Pulmonary artery endothelial cell (primary cell): ENCODE measurements around the gene HSPA1L. TPM values are rescaled to one million over a fixed set of nuclear protein-coding genes. Genes with fewer than 3 reads are reported as not detected.
"Not testable (repeated sequence)": the region's sequence is repeated elsewhere in the genome, so short reads cannot be mapped to it uniquely, and the experiment has no call there.

Experiments
- DNase-seq: peaks from one replicate; pipeline ENCODE4 v3.0.0-alpha.2; 2011; ENCODE audit warnings: low read depth, low spot score
- total RNA-seq: library from RNA; depleted of rRNA; stranded (reverse); fragments of >200 nt; gene quantifications from 2 replicates; pipeline ENCODE4 v1.2.3, GENCODE V29; 2014

The HSPA1L gene
- total RNA-seq, 1 donor from 2014 or later, result 0.53 TPM

- no peak for DNase-seq
These were observed 22.5 kb upstream of the HSPA1L start for GRCh38 chr6:31837369-31838113.

- DNase-seq, result no peak
These were observed 21.6 kb upstream of the HSPA1L start for GRCh38 chr6:31836474-31837368.

GRCh38 chr6:31836047-31836473 is 21.0 kb upstream of the HSPA1L start:
- no peak for DNase-seq

- no peak for DNase-seq
These were observed 19.5 kb upstream of the HSPA1L start for GRCh38 chr6:31834367-31835250.

- no peak for DNase-seq
These were observed 16.5 kb upstream of the HSPA1L start for GRCh38 chr6:31831350-31832215.

GRCh38 chr6:31830886-31831335 is 15.8 kb upstream of the HSPA1L start:
- no peak for DNase-seq

- DNase-seq, result no peak
These were observed 14.7 kb upstream of the HSPA1L start for GRCh38 chr6:31829633-31830283.

GRCh38 chr6:31827286-31828079 is 12.4 kb upstream of the HSPA1L start, which contains the start of gene HSPA1B:
Gene HSPA1B (plus strand): TSS chr6:31827738. CDS start chr6:31827951, 213 bp downstream.
- DNase-seq, result peak; percentile 99

GRCh38 chr6:31826793-31827285 is 11.8 kb upstream of the HSPA1L start:
- no peak for DNase-seq

- no peak for DNase-seq
These were observed 10.5 kb upstream of the HSPA1L start for GRCh38 chr6:31825553-31825952.

GRCh38 chr6:31823592-31824196 is 8.6 kb upstream of the HSPA1L start:
- not testable (repeated sequence) for DNase-seq

GRCh38 chr6:31822036-31822821 is 7.1 kb upstream of the HSPA1L start:
- no peak for DNase-seq

GRCh38 chr6:31821301-31822035 is 6.4 kb upstream of the HSPA1L start:
- DNase-seq, result no peak

GRCh38 chr6:31820399-31820798 is 5.3 kb upstream of the HSPA1L start:
- not testable (repeated sequence) for DNase-seq

GRCh38 chr6:31819871-31820299 is 4.8 kb upstream of the HSPA1L start:
- DNase-seq, result no peak

GRCh38 chr6:31817929-31818511 is 2.9 kb upstream of the HSPA1L start:
- DNase-seq, result not testable (repeated sequence)
